K562 (cell line): ENCODE data around the gene ZNF740.
"Not testable (repeated sequence)": the region's sequence is repeated elsewhere in the genome, so short reads cannot be mapped to it uniquely, and the experiment has no call there.

Experiments
- FOSL1 ChIP-seq: fragments of 200-800 bp; sonication (Bioruptor generic); conservative IDR thresholded peaks from 2 replicates; pipeline ENCODE4 v1.6.1; 2016; ENCODE audit warnings: missing genetic modification characterization, missing compliant biosample characterization
- KAT7 ChIP-seq: sonication (generic); formaldehyde crosslinking; IDR thresholded peaks from 2 replicates; pipeline ENCODE4 v1.8.0; 2022; ENCODE audit warnings: missing genetic modification reagents, mild to moderate bottlenecking, borderline replicate concordance
- MAFF ChIP-seq: IDR thresholded peaks from 2 replicates; pipeline ENCODE4 v1.6.1; 2012; ENCODE audit warnings: low read length, improper control_type of control experiment
- NEUROD1 ChIP-seq: fragments of 150-350 bp; IDR thresholded peaks from 2 replicates; pipeline ENCODE4 v1.6.1; 2014; ENCODE audit warnings: borderline replicate concordance, low read length, low read depth; ENCODE audit not compliant: partially characterized antibody
- SRSF3 ChIP-seq: fragments of 200-400 bp; formaldehyde crosslinking; IDR thresholded peaks from 2 replicates; pipeline ENCODE4 v1.6.1; 2016; ENCODE audit warnings: mild to moderate bottlenecking, low read length, moderate library complexity; ENCODE audit not compliant: insufficient read depth
- ZBED1 ChIP-seq: IDR thresholded peaks from 2 replicates; pipeline ENCODE4 v1.6.1; 2014
- ZBTB8A ChIP-seq: fragments of 450-650 bp; IDR thresholded peaks from 2 replicates; pipeline ENCODE4 v1.6.1; 2018; ENCODE audit warnings: mild to moderate bottlenecking, moderate library complexity; ENCODE audit not compliant: partially characterized antibody
- ZNF24 ChIP-seq: fragments of 450-650 bp; IDR thresholded peaks from 2 replicates; pipeline ENCODE4 v1.6.1; 2016
- ZNF830 ChIP-seq: fragments of 250-450 bp; sonication (Bioruptor Pico); IDR thresholded peaks from 2 replicates; pipeline ENCODE4 v1.5.0; 2021; ENCODE audit warnings: mild to moderate bottlenecking
- TF ChIP-seq, protein P1 (sequence below), 3 experiments: IDR thresholded peaks in 2 of 3; conservative IDR thresholded peaks in 1 of 3; 2 replicates each; pipeline ENCODE4 v1.5.1; 2011 to 2012; ENCODE audit warnings: low read length in 3 of 3, mild to moderate bottlenecking in 3 of 3, control low read depth in 2 of 3, improper control_type of control experiment in 1 of 3, inconsistent platforms in 1 of 3, low read depth in 1 of 3, mixed read lengths in 1 of 3, moderate library complexity in 1 of 3; ENCODE audit not compliant: insufficient read depth in 2 of 3

- TF ChIP-seq NEUROD1; ZNF24; SRSF3; FOSL1 (tag); ZBTB8A; ZNF830; KAT7 (CRISPR knock-in tag); ZBED1; MAFF: not testable (repeated sequence)
- TF ChIP-seq, protein P1, sequence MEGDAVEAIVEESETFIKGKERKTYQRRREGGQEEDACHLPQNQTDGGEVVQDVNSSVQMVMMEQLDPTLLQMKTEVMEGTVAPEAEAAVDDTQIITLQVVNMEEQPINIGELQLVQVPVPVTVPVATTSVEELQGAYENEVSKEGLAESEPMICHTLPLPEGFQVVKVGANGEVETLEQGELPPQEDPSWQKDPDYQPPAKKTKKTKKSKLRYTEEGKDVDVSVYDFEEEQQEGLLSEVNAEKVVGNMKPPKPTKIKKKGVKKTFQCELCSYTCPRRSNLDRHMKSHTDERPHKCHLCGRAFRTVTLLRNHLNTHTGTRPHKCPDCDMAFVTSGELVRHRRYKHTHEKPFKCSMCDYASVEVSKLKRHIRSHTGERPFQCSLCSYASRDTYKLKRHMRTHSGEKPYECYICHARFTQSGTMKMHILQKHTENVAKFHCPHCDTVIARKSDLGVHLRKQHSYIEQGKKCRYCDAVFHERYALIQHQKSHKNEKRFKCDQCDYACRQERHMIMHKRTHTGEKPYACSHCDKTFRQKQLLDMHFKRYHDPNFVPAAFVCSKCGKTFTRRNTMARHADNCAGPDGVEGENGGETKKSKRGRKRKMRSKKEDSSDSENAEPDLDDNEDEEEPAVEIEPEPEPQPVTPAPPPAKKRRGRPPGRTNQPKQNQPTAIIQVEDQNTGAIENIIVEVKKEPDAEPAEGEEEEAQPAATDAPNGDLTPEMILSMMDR (IDR thresholded peaks at IDR 0.05 in 2 of 3, conservative IDR thresholded peaks at IDR 0.05 in 1 of 3; ENCODE audit: insufficient read depth in 2 of 3, low read depth in 1 of 3, low read length in 3 of 3), result not testable (repeated sequence)
Observed at GRCh38 chr12:53178803-53179202, 1.7 kb upstream of the ZNF740 start.
